ENCODE results near the gene IQCF6. TPM values are rescaled to one million over a fixed set of nuclear protein-coding genes. Genes with fewer than 3 reads are reported as not detected.

Gene IQCF6
- polyA plus RNA-seq, 1 donor (not counting 4 experiments of a cell fraction or from before 2014, with no cell fraction given), result not detected

DNA sequence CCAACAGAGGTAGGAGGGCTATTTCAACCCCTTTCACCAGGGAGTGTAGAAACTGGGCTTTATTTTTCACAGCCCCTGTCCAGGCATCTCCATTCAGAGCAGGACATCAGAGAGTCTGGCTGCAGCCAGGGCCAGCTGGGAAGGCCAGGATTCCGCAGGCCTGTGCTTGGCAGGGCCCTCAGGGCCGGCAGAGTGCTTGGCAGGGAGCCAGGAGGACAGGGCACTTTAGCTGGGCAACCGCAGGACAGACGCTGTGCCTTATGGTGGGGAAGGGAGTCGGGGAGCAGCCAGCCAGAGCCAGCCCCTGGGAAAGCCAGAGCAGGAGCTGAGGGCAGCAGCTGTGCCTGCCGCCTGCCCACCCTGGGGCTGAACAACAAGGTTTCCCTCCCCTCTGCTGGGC is 34.5 kb upstream of the IQCF6 start:
- dilution Hi-C loops (cut with MboI; ENCODE audit: extremely low pct_ligation_motif_present, low sequenced_read_pairs), result no loop called here
- no peaks in the 10 kb centered on the region for H3K36me3 ChIP-seq (ENCODE audit: control insufficient read depth in 2 of 2, extremely low read depth in 1 of 2, insufficient read depth in 2 of 2, low read length in 2 of 2)

GRCh38 chr3:51808934-51809333 is 29.9 kb upstream of the IQCF6 start:
- DNase-seq (ENCODE audit: low read depth, low spot score) (no peak), FAIRE-seq (no peak)
- Histone ChIP-seq H3K4me3 (ENCODE audit: control insufficient read depth in 2 of 3, extremely low read depth in 1 of 3, insufficient read depth in 2 of 3, low read depth in 1 of 3, low read length in 3 of 3) (no peak overlapping the region), H3K9ac (ENCODE audit: control insufficient read depth, extremely low read depth, insufficient read depth, low read length) (no peak overlapping the region), H2AFZ (ENCODE audit: control insufficient read depth, low read length) (no peak overlapping the region), H3K79me2 (ENCODE audit: control insufficient read depth, insufficient read depth, low read length) (no peaks in the 10 kb centered on the region), H3K9me3 (ENCODE audit: control insufficient read depth, low read depth, low read length) (no peaks in the 10 kb centered on the region), H3K36me3 (ENCODE audit: control insufficient read depth in 2 of 2, extremely low read depth in 1 of 2, insufficient read depth in 2 of 2, low read length in 2 of 2) (no peaks in the 10 kb centered on the region), H3K27me3 (ENCODE audit: control insufficient read depth, extremely low read depth, insufficient read depth, low read length) (no peaks in the 10 kb centered on the region), H3K27ac (ENCODE audit: control insufficient read depth, insufficient read depth, low read length) (no peak overlapping the region), H3K4me1 (ENCODE audit: control insufficient read depth, extremely low read depth, insufficient read depth, low read length) (no peaks in the 10 kb centered on the region), H4K20me1 (ENCODE audit: control insufficient read depth, extremely low read depth, insufficient read depth, low read length) (no peaks in the 10 kb centered on the region), H3K9me1 (ENCODE audit: control insufficient read depth, extremely low read depth, insufficient read depth, low read length) (no peaks in the 10 kb centered on the region), H3K4me2 (ENCODE audit: control insufficient read depth, extremely low read depth, insufficient read depth, low read depth, low read length) (no peak overlapping the region)
- no peak for TF ChIP-seq CTCF (optimal IDR thresholded peaks at IDR 0.05 in 1 of 3, IDR thresholded peaks at IDR 0.05 in 1 of 3, conservative IDR thresholded peaks at IDR 0.05 in 1 of 3; ENCODE audit: extremely low read depth in 1 of 3, insufficient read depth in 2 of 3, low read length in 3 of 3)
- dilution Hi-C loops (cut with MboI; ENCODE audit: extremely low pct_ligation_motif_present, low sequenced_read_pairs), result no loop called here

More for the DNA sequence above, 34.5 kb upstream of the IQCF6 start:
- H3K9me1 ChIP-seq (ENCODE audit: control insufficient read depth, extremely low read depth, insufficient read depth, low read length), result no peaks in the 10 kb centered on the region
- no peak overlapping the region for H3K9ac ChIP-seq (ENCODE audit: control insufficient read depth, extremely low read depth, insufficient read depth, low read length)
- FAIRE-seq (no peak), DNase-seq (ENCODE audit: low read depth, low spot score) (no peak)
- no peak overlapping the region for H2AFZ ChIP-seq (ENCODE audit: control insufficient read depth, low read length)
- no peaks in the 10 kb centered on the region for H4K20me1 ChIP-seq (ENCODE audit: control insufficient read depth, extremely low read depth, insufficient read depth, low read length)
- TF ChIP-seq CTCF (optimal IDR thresholded peaks at IDR 0.05 in 1 of 3, IDR thresholded peaks at IDR 0.05 in 1 of 3, conservative IDR thresholded peaks at IDR 0.05 in 1 of 3; ENCODE audit: extremely low read depth in 1 of 3, insufficient read depth in 2 of 3, low read length in 3 of 3) (no peak), EZH2 (IDR thresholded peaks at IDR 0.05; ENCODE audit: low read length) (no peak)
- H3K79me2 ChIP-seq (ENCODE audit: control insufficient read depth, insufficient read depth, low read length), result no peaks in the 10 kb centered on the region
- H3K9me3 ChIP-seq (ENCODE audit: control insufficient read depth, low read depth, low read length), result no peaks in the 10 kb centered on the region
- no peak overlapping the region for H3K4me3 ChIP-seq (ENCODE audit: control insufficient read depth in 2 of 3, extremely low read depth in 1 of 3, insufficient read depth in 2 of 3, low read depth in 1 of 3, low read length in 3 of 3)
- no peak overlapping the region for H3K27ac ChIP-seq (ENCODE audit: control insufficient read depth, insufficient read depth, low read length)
- no peaks in the 10 kb centered on the region for H3K4me1 ChIP-seq (ENCODE audit: control insufficient read depth, extremely low read depth, insufficient read depth, low read length)
- H3K4me2 ChIP-seq (ENCODE audit: control insufficient read depth, extremely low read depth, insufficient read depth, low read depth, low read length), result no peak overlapping the region
- H3K27me3 ChIP-seq (ENCODE audit: control insufficient read depth, extremely low read depth, insufficient read depth, low read length), result no peaks in the 10 kb centered on the region

All from keratinocyte (primary cell).